CD14-positive monocyte (primary cell): ENCODE results near the gene RAET1E. TPM values are rescaled to one million over a fixed set of nuclear protein-coding genes. Genes with fewer than 3 reads are reported as not detected.

Source experiments
- DNase-seq, 3 donors: peaks; one replicate each; pipeline ENCODE4 v3.0.0-alpha.2; 2011 to 2022
- H2AFZ ChIP-seq: 2 replicates; pipeline ENCODE4 v1.6.0; 2012; ENCODE audit warnings: mild to moderate bottlenecking, low read depth, low read length, inconsistent platforms; ENCODE audit not compliant: insufficient read depth, poor library complexity, severe bottlenecking
- H3K27ac ChIP-seq, 2 donors: 1 replicate in 1 of 2; 2 replicates in 1 of 2; pipeline ENCODE4 v1.5.1; 2012 to 2013; ENCODE audit warnings: low read length in 2 of 2, control low read depth in 1 of 2, inconsistent platforms in 1 of 2, low read depth in 1 of 2, mild to moderate bottlenecking in 1 of 2
- H3K27me3 ChIP-seq, 2 donors: one replicate each; pipeline versions ENCODE4 v1.6.0 to v1.6.1; 2011 to 2013; ENCODE audit warnings: low read length in 2 of 2; ENCODE audit not compliant: control insufficient read depth in 2 of 2, insufficient read depth in 2 of 2
- H3K36me3 ChIP-seq, 2 donors: replicated peaks in 1 of 2; 1 replicate in 1 of 2; 2 replicates in 1 of 2; pipeline versions ENCODE4 v1.5.1 to v1.6.1; 2012 to 2013; ENCODE audit warnings: low read length in 2 of 2, control low read depth in 1 of 2, inconsistent platforms in 1 of 2, mild to moderate bottlenecking in 1 of 2; ENCODE audit not compliant: insufficient read depth in 2 of 2, control insufficient read depth in 1 of 2
- H3K4me1 ChIP-seq, 2 donors: 1 replicate in 1 of 2; 2 replicates in 1 of 2; pipeline versions ENCODE4 v1.5.1 to v1.6.1; 2012 to 2013; ENCODE audit warnings: low read length in 2 of 2, control low read depth in 1 of 2, inconsistent platforms in 1 of 2, mild to moderate bottlenecking in 1 of 2, moderate library complexity in 1 of 2; ENCODE audit not compliant: insufficient read depth in 2 of 2, control insufficient read depth in 1 of 2
- H3K4me2 ChIP-seq: replicated peaks from 2 replicates; pipeline ENCODE3; 2012; ENCODE audit warnings: low read length, moderate library complexity, mild to moderate bottlenecking; ENCODE audit not compliant: poor library complexity, severe bottlenecking; ENCODE audit errors: extremely low read depth
- H3K4me3 ChIP-seq, 3 experiments: fragments of 200-600 bp in 1 of 3; sonication (generic) in 1 of 3; replicated peaks in 1 of 3; 1 replicate in 2 of 3; 2 replicates in 1 of 3; pipeline ENCODE4 v1.5.1; 2011 to 2013; ENCODE audit warnings: low read length in 3 of 3, mild to moderate bottlenecking in 3 of 3, control low read depth in 2 of 3, low read depth in 2 of 3, inconsistent platforms in 1 of 3, moderate library complexity in 1 of 3
- H3K79me2 ChIP-seq: 2 replicates; pipeline ENCODE4 v1.6.0; 2012; ENCODE audit warnings: mild to moderate bottlenecking, control low read depth, inconsistent platforms, low read length, moderate library complexity; ENCODE audit not compliant: insufficient read depth
- H3K9ac ChIP-seq: 2 replicates; pipeline ENCODE4 v1.6.0; 2017; ENCODE audit warnings: low read length, mild to moderate bottlenecking; ENCODE audit not compliant: insufficient read depth, poor library complexity, severe bottlenecking
- H3K9me3 ChIP-seq, 2 donors: replicated peaks in 1 of 2; 1 replicate in 1 of 2; 2 replicates in 1 of 2; pipeline versions ENCODE4 v1.5.1 to v1.6.1; 2012 to 2013; ENCODE audit warnings: low read length in 2 of 2, control low read depth in 1 of 2; ENCODE audit not compliant: control insufficient read depth in 1 of 2, insufficient read depth in 1 of 2
- H4K20me1 ChIP-seq: 2 replicates; pipeline ENCODE4 v1.6.0; 2012; ENCODE audit warnings: mild to moderate bottlenecking, low read length, control low read depth, moderate library complexity; ENCODE audit not compliant: insufficient read depth
- H3K27ac Mint-ChIP-seq, 7 donors: one replicate each; pipeline ENCODE4 v1.8.0; 2020; ENCODE audit warnings: mild to moderate bottlenecking in 7 of 7, mixed read lengths in 7 of 7, moderate library complexity in 6 of 7, inconsistent platforms in 2 of 7
- H3K27me3 Mint-ChIP-seq, 3 donors: one replicate each; pipeline ENCODE4 v1.8.0; 2021 to 2022; ENCODE audit warnings: low read depth in 3 of 3, mild to moderate bottlenecking in 3 of 3, mixed read lengths in 3 of 3, moderate library complexity in 3 of 3, inconsistent platforms in 1 of 3
- H3K36me3 Mint-ChIP-seq, 2 donors: one replicate each; pipeline ENCODE4 v1.8.0; 2020; ENCODE audit warnings: mixed read lengths in 2 of 2, inconsistent platforms in 1 of 2, mild to moderate bottlenecking in 1 of 2
- H3K4me1 Mint-ChIP-seq: one replicate; pipeline ENCODE4 v1.8.0; 2020; ENCODE audit warnings: mild to moderate bottlenecking, mixed read lengths
- H3K4me3 Mint-ChIP-seq, 2 donors: one replicate each; pipeline ENCODE4 v1.8.0; 2020; ENCODE audit warnings: mild to moderate bottlenecking in 2 of 2, mixed read lengths in 2 of 2, moderate library complexity in 1 of 2
- H3K9me3 Mint-ChIP-seq, 7 donors: one replicate each; pipeline ENCODE4 v1.8.0; 2020 to 2022; ENCODE audit warnings: mixed read lengths in 7 of 7, mild to moderate bottlenecking in 6 of 7, moderate library complexity in 6 of 7, inconsistent platforms in 2 of 7
- CTCF ChIP-seq: fragments of 200-600 bp; IDR thresholded peaks from one replicate; pipeline ENCODE4 v1.8.0; 2022; ENCODE audit warnings: antibody characterized with exemption, mild to moderate bottlenecking
- WGBS: methylation state at CpG from one replicate; pipeline ENCODE4 v1.1.5; 2013; ENCODE audit warnings: missing lambda C conversion rate; ENCODE audit not compliant: insufficient coverage; 5-methylcytosine and 5-hydroxymethylcytosine counted together
- intact Hi-C, 2 donors: fragments of 100-400 bp; cut with micrococcal nuclease; formaldehyde crosslinking; loops; one replicate each; pipeline versions ENCODE4 v1.15.0 to v1.15.1; 2023
- polyA plus RNA-seq, 3 donors: library from polyadenylated mRNA; depleted of rRNA in 1 of 3; unstranded in 2 of 3; stranded (reverse) in 1 of 3; fragments of 300-500 nt in 2 of 3; fragments of >200 nt in 1 of 3; fragmentation: Illumina TruSeq in 2 of 3; gene quantifications; 1 replicate in 2 of 3; 2 replicates in 1 of 3; pipeline ENCODE4 v1.2.3, GENCODE V29; 2012 to 2021

The RAET1E gene
- polyA plus RNA-seq, 3 donors = not detected

GRCh38 chr6:149889326-149889725 is 8.6 kb downstream of the RAET1E start:
- intact Hi-C loops = no loop called here
- peaks cover 2 to 6% (median 2%) of the 10 kb centered on the region in 3 donors for H3K27me3 Mint-ChIP-seq
- 75% methylated on average over 4 of the region's 7 CpGs for WGBS

GRCh38 chr6:149888659-149889058 is 9.3 kb downstream of the RAET1E start:
- peaks cover 0 to 3% (median 0%) of the 10 kb centered on the region in 7 donors for H3K9me3 Mint-ChIP-seq
- H3K4me3 ChIP-seq = no peak overlapping the region
- H3K9me3 ChIP-seq = no peaks in the 10 kb centered on the region
- peaks cover 2 to 7% (median 6%) of the 10 kb centered on the region in 3 donors for H3K27me3 Mint-ChIP-seq
- no peaks in the 10 kb centered on the region for H4K20me1 ChIP-seq
- H3K4me2 ChIP-seq = no peak overlapping the region
- H3K27ac Mint-ChIP-seq = no peak overlapping the region
- WGBS = no CpG with 5 or more reads among the region's 1 CpG
- H3K4me3 Mint-ChIP-seq = no peak overlapping the region
- no peak for TF ChIP-seq CTCF
- intact Hi-C loops = no loop called here
- no peaks in the 10 kb centered on the region for H3K79me2 ChIP-seq
- no peak for DNase-seq
- H3K36me3 ChIP-seq = no peaks in the 10 kb centered on the region
- H3K9ac ChIP-seq = no peak overlapping the region
- no peak overlapping the region for H3K27ac ChIP-seq
- no peaks in the 10 kb centered on the region for H3K27me3 ChIP-seq
- no peak overlapping the region for H2AFZ ChIP-seq
- no peaks in the 10 kb centered on the region for H3K4me1 ChIP-seq
- peaks cover 4% of the 10 kb centered on the region for H3K4me1 Mint-ChIP-seq
- no peaks in the 10 kb centered on the region for H3K36me3 Mint-ChIP-seq

More at GRCh38 chr6:149889326-149889725, 8.6 kb downstream of the RAET1E start:
- no peak overlapping the region for H2AFZ ChIP-seq
- H3K79me2 ChIP-seq = no peaks in the 10 kb centered on the region
- H3K27ac Mint-ChIP-seq = no peak overlapping the region
- H3K4me2 ChIP-seq = no peak overlapping the region
- no peaks in the 10 kb centered on the region for H3K36me3 Mint-ChIP-seq
- H3K27me3 ChIP-seq = no peaks in the 10 kb centered on the region
- H3K27ac ChIP-seq = no peak overlapping the region
- no peaks in the 10 kb centered on the region for H4K20me1 ChIP-seq
- H3K9ac ChIP-seq = no peak overlapping the region
- H3K4me3 Mint-ChIP-seq = no peak overlapping the region
- H3K9me3 Mint-ChIP-seq = peaks cover 0 to 3% (median 0%) of the 10 kb centered on the region in 7 donors
- no peak overlapping the region for H3K4me3 ChIP-seq
- no peaks in the 10 kb centered on the region for H3K36me3 ChIP-seq
- no peak for TF ChIP-seq CTCF
- H3K4me1 Mint-ChIP-seq = peaks cover 4% of the 10 kb centered on the region
- DNase-seq = no peak
- H3K4me1 ChIP-seq = no peaks in the 10 kb centered on the region
- H3K9me3 ChIP-seq = no peaks in the 10 kb centered on the region
